Measurements from ENCODE around the gene NXF2B.
"Not testable (repeated sequence)": the region's sequence is repeated elsewhere in the genome, so short reads cannot be mapped to it uniquely, and the experiment has no call there.

The NXF2B gene

GRCh38 chrX:102439908-102440307, at the start of gene NXF2B:
Gene NXF2B (minus strand): TSS chrX:102440008. CDS start chrX:102380036, 59,972 bp downstream.
- not testable (repeated sequence) for DNase-seq (ENCODE audit: low read depth in 2 of 2, low spot score in 1 of 2)

- not testable (repeated sequence) for DNase-seq (ENCODE audit: low read depth in 2 of 2, low spot score in 1 of 2)
These were observed 39.0 kb upstream of the NXF2B start for GRCh38 chrX:102478765-102479164.

- not testable (repeated sequence) for DNase-seq (ENCODE audit: low read depth in 2 of 2, low spot score in 1 of 2)
These were observed 32.0 kb upstream of the NXF2B start, which contains the start of gene TCP11X2 for GRCh38 chrX:102471762-102472220. Gene TCP11X2 (minus strand): TSS chrX:102471812.

GRCh38 chrX:102470215-102470614, 30.4 kb upstream of the NXF2B start:
- DNase-seq (ENCODE audit: low read depth in 2 of 2, low spot score in 1 of 2): not testable (repeated sequence)

GRCh38 chrX:102458615-102459014, 18.8 kb upstream of the NXF2B start:
- not testable (repeated sequence) for DNase-seq (ENCODE audit: low read depth in 2 of 2, low spot score in 1 of 2)

- DNase-seq (ENCODE audit: low read depth in 2 of 2, low spot score in 1 of 2): not testable (repeated sequence)
These were observed 25.3 kb downstream of the NXF2B start for GRCh38 chrX:102414493-102414892.

GRCh38 chrX:102345916-102346315, 93.9 kb downstream of the NXF2B start:
- DNase-seq (ENCODE audit: low read depth in 2 of 2, low spot score in 1 of 2): peak; percentile 37 to 50

GRCh38 chrX:102341867-102342266, 97.9 kb downstream of the NXF2B start:
- DNase-seq (ENCODE audit: low read depth in 2 of 2, low spot score in 1 of 2): no peak

- DNase-seq (ENCODE audit: low read depth in 2 of 2, low spot score in 1 of 2): no peak
These were observed 100.2 kb downstream of the NXF2B start for GRCh38 chrX:102339312-102340298.

GRCh38 chrX:102338162-102338561, 101.6 kb downstream of the NXF2B start:
- DNase-seq (ENCODE audit: low read depth in 2 of 2, low spot score in 1 of 2): no peak

All from stimulated activated CD8-positive, alpha-beta memory T cell treated with anti-CD3 and anti-CD28 coated beads, Interleukin-4, amount 100 ng/mL, for 1 hour (primary cell).